ENCODE measurements around the gene OSBPL1A. TPM values are rescaled to one million over a fixed set of nuclear protein-coding genes. Genes with fewer than 3 reads are reported as not detected.

Gene OSBPL1A
- polyA plus RNA-seq (2012; ENCODE audit: missing spikeins) = not detected

DNA sequence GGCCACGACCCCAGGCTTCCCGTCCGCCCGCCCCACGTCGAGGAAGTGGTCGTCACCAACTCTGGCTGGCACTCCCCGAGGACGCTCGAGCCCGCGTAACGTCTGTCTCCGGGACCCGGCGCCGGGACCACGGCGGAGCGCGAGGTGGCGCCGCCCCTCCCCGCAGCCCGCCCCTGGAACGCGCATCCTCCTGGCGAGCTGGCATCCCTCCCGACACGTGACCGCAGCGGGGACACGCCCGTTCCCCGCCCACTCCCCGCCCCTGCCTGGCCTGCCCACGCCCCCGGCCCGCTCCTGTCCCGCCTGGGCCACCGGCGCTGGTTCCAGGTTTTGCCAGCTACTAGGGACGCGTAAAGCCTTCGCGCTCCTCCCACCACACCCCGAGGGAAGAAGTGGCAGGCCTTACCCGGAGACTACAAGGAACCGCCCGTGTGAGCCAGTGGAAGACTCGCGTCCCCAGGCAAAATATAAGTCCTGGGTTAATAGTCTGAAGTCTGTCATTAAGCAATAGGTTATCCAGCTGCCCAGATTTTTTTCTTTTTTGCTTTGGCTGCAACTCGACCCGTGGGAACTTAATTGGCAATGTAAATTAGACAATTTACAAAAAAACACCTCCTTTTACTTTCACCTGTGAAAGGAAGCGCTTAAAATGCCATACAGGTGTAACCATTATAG is at the start of gene OSBPL1A:
Gene OSBPL1A, minus strand, starts transcription at position 131 of the 675 bp plus-strand sequence. CDS start 20,291 bp downstream, outside the sequence.
- no peak for FAIRE-seq
- TF ChIP-seq POLR2AphosphoS5 (IDR thresholded peaks at IDR 0.05; ENCODE audit: low read depth, low read length) (no peak), POLR2A (IDR thresholded peaks at IDR 0.05; ENCODE audit: low read depth, low read length) (no peak)
- DNase-seq (ENCODE audit: insufficient read length) = peak; percentile 19

DNA sequence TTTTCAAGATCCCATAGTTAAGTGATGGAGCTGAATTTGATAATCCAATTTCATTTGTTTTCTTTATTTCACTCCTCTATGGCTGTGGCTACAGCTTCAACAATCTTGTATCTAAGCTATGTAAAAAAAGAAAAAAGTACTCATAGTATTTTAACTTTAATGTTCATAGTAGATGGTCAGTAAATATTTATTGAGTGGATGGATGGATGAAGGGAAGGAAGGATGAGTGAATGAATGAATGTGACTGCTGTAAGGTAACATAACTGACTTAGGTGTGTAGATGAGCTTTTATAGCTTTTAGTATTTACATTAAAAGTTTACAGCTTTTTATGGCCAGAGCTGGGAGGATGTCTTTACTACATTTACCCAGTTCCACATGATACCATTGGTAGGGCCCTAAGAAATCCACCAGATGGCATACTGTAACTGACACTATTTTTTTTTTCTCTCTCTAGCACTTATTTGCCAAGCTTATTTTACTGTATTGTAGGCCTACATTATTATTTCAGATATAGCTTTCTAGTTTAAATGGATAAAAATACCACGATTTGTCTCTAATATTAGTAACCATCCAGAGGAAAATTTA is 49.4 kb upstream of the OSBPL1A start:
- FAIRE-seq (no peak), DNase-seq (ENCODE audit: insufficient read length) (no peak)
- TF ChIP-seq TAF1 (IDR thresholded peaks at IDR 0.05; ENCODE audit: borderline replicate concordance, low read depth, low read length) (no peak), POLR2A (IDR thresholded peaks at IDR 0.05; ENCODE audit: low read depth, low read length) (no peak), POLR2AphosphoS5 (IDR thresholded peaks at IDR 0.05; ENCODE audit: low read depth, low read length) (no peak)

DNA sequence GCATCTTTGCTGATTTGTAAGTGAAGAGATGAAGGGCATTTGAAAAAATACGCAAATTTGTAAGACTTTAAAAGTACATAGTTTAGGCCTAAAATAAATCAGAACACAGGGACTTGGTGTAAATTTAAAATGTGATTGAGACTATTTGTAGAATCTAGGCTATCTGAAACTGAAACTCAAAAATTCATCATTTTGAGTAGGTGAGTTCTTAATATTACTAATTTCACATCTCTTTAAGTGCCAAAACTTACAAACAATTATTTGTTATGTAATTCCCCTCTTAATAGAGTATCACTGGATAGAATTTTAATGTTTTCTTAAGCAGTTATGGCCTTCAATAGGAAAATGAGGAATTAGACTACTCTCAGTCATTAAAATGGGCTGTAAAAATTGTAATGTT is 48.8 kb upstream of the OSBPL1A start:
- FAIRE-seq (peak; percentile 48), DNase-seq (ENCODE audit: insufficient read length) (no peak)
- TF ChIP-seq TAF1 (IDR thresholded peaks at IDR 0.05; ENCODE audit: borderline replicate concordance, low read depth, low read length) (no peak), POLR2AphosphoS5 (IDR thresholded peaks at IDR 0.05; ENCODE audit: low read depth, low read length) (no peak), POLR2A (IDR thresholded peaks at IDR 0.05; ENCODE audit: low read depth, low read length) (no peak)

DNA sequence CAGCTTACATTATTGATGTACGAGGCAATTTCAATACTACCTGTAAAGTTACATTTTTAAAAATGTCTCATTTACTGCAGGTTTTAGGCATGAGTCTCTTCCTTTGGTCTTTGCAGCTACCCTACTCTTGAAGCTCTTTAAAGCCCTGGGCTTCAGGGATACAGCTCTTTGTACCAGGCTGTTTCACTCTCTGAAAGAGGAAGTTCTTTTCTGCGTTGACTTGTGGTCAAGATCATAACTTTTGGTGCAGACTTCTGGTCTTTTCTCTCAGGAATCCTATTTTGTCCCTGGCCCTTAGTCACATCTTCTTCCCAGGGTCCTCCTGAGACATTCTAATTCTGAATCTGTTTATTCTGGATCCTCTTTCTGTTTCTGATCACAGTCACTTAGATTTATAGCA is 46.2 kb upstream of the OSBPL1A start:
- FAIRE-seq = no peak
- no peak for DNase-seq (ENCODE audit: insufficient read length)
- TF ChIP-seq POLR2A (IDR thresholded peaks at IDR 0.05; ENCODE audit: low read depth, low read length) (no peak), POLR2AphosphoS5 (IDR thresholded peaks at IDR 0.05; ENCODE audit: low read depth, low read length) (no peak), TAF1 (IDR thresholded peaks at IDR 0.05; ENCODE audit: borderline replicate concordance, low read depth, low read length) (no peak)

DNA sequence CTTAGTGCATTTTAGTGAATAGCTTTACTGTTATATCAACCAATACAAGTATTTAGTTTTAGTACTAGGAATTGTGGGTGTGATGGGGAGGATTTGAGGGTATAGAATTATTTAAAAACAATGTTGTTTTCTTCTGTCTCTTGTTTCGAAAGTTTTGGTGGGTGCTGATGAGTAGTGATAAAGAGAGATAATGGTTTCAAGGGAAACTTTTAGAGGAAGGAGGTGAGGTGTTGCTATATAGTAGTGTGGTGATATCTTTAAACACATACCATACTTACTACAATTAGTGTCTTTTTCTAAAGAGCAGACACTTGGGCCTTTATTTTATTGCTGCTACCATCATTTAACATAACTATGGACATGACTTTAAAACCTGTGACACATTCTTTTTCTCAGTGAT is 39.3 kb upstream of the OSBPL1A start:
- no peak for TF ChIP-seq POLR2A (IDR thresholded peaks at IDR 0.05; ENCODE audit: low read depth, low read length)
- no peak for TF ChIP-seq TAF1 (IDR thresholded peaks at IDR 0.05; ENCODE audit: borderline replicate concordance, low read depth, low read length)
- TF ChIP-seq POLR2AphosphoS5 (IDR thresholded peaks at IDR 0.05; ENCODE audit: low read depth, low read length) = no peak
- FAIRE-seq (no peak), DNase-seq (ENCODE audit: insufficient read length) (no peak)

DNA sequence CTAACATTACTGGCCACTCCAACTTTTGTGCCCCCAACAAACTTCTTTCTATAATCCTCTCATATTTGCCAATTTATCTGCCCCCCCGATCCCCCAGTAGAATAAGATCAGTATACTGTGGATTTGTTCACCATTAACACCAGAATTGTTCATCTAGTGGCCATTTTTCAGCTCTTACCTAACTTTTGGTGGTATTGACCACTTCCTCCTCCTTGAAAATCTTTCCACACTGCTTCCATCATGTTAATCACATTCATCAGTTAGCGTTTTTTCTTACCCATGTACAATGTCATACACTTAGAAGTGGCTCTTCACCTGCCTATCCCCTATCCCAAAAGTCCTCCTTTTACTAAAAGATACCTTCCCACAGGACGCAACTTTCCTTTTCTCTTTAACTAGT is 35.0 kb upstream of the OSBPL1A start:
- no peak for TF ChIP-seq POLR2A (IDR thresholded peaks at IDR 0.05; ENCODE audit: low read depth, low read length)
- TF ChIP-seq POLR2AphosphoS5 (IDR thresholded peaks at IDR 0.05; ENCODE audit: low read depth, low read length) = no peak
- TF ChIP-seq TAF1 (IDR thresholded peaks at IDR 0.05; ENCODE audit: borderline replicate concordance, low read depth, low read length) = no peak
- no peak for FAIRE-seq
- DNase-seq (ENCODE audit: insufficient read length) = no peak

DNA sequence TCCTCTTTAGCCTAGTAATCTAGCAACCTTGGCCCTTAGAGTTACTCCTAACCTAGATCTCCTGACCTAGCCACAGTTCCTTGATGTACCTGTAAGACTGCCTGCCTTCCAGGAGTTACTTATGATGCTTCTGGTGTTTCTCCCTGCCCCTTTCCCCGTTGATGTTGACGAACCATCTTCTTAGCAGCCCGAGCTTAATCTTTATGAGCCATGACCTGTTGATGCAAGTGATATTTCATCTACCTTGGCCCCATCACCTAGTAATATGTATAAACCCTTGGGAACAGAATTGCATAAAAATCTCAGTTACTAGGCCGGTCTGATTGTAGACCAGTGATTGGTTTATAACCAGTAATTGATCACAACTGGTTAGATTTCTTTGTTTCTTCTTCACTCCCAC is 31.6 kb upstream of the OSBPL1A start:
- DNase-seq (ENCODE audit: insufficient read length) = no peak
- no peak for TF ChIP-seq POLR2AphosphoS5 (IDR thresholded peaks at IDR 0.05; ENCODE audit: low read depth, low read length)
- no peak for TF ChIP-seq TAF1 (IDR thresholded peaks at IDR 0.05; ENCODE audit: borderline replicate concordance, low read depth, low read length)
- no peak for TF ChIP-seq POLR2A (IDR thresholded peaks at IDR 0.05; ENCODE audit: low read depth, low read length)

DNA sequence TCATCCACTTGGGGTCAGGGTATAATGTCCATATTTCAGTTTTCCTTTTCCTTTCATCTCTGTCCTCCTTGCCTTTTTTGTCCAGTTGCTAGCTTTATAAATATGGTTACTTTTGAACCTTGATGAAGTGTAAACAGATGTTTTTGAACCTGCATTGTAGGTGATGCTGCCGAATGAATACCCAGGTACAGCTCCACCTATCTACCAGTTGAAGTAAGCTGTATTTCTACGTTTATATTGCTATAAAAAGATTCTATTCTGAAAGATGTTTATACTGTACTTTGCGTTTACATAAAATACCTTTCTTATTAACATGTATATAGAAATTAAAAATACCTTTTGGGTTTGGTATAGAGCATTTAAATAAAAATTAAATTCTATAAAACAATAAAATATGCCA is 31.1 kb upstream of the OSBPL1A start:
- TF ChIP-seq TAF1 (IDR thresholded peaks at IDR 0.05; ENCODE audit: borderline replicate concordance, low read depth, low read length) (no peak), POLR2A (IDR thresholded peaks at IDR 0.05; ENCODE audit: low read depth, low read length) (no peak), POLR2AphosphoS5 (IDR thresholded peaks at IDR 0.05; ENCODE audit: low read depth, low read length) (no peak)
- FAIRE-seq (no peak), DNase-seq (ENCODE audit: insufficient read length) (no peak)

More for the DNA sequence above, 31.6 kb upstream of the OSBPL1A start:
- no peak for FAIRE-seq

DNA sequence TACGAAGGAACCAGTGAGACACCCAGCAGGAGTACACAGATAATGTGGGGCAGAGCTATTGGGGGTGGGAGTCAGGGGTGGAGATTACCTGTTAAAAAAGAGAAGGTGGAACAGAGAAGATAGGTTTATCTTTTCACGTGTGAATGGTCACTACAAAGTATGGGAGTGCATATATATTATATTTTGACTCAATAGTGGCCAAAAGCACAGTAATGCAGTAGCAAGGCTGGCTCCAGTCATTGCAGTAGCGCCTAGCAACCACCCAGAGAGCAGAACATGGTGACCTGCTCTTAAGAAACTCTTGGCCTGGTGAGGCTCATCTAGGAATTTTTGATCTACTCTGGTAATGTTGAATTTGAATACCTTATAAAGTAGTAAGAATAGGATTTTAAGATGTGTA is 29.9 kb upstream of the OSBPL1A start:
- FAIRE-seq (no peak), DNase-seq (ENCODE audit: insufficient read length) (no peak)
- TF ChIP-seq POLR2AphosphoS5 (IDR thresholded peaks at IDR 0.05; ENCODE audit: low read depth, low read length) (no peak), TAF1 (IDR thresholded peaks at IDR 0.05; ENCODE audit: borderline replicate concordance, low read depth, low read length) (no peak), POLR2A (IDR thresholded peaks at IDR 0.05; ENCODE audit: low read depth, low read length) (no peak)

DNA sequence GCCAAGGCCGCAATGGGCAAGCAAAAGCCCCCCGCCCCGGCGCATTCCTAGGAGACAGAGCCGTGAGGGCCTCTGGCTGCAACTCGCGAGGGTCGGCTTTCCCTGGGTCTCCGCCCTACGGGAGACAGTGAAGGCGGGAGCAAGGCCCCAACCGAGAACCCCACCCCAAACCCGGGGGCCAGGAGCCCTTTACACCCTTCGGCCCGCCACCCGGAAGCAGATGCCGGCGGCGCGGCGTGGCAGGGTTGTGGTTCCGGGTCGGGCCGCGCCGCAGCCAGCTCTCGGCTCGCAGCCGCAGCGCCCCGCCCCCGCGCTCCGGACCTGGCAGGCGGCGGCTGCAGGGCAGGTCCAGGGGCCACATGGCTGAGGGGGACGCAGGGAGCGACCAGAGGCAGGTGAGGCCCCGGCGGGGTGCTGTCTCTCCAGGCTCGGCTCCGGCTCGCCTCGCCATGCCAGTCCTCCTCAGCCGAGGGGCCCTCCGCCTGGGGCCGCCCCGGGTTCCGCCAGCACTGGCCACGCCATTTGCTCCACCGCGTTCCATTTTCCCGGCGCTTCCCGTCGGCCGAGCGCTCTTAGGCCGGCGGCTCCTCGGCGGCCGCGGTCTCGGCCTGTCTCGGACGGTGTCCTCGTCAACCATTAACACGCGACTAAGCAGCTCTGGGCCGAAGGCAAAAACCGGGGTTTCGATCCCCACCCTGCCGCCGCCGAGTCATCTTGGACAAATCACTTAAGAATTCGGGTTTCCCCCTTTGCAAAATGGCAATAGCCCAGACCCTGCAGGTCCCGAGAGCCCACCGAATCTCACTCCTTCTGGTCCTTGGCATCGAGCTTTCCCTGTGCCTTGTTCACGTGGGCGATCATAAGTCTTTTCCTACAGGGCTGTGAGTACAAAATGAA is 29.0 kb upstream of the OSBPL1A start, which contains the start of gene IMPACT:
Gene IMPACT, plus strand, starts transcription at position 273 of the 897 bp plus-strand sequence. Its CDS starts 87 bp downstream, at position 360.
- no peak for TF ChIP-seq POLR2A (IDR thresholded peaks at IDR 0.05; ENCODE audit: low read depth, low read length)
- no peak for TF ChIP-seq POLR2AphosphoS5 (IDR thresholded peaks at IDR 0.05; ENCODE audit: low read depth, low read length)
- TF ChIP-seq TAF1 (IDR thresholded peaks at IDR 0.05; ENCODE audit: borderline replicate concordance, low read depth, low read length) = no peak
- FAIRE-seq (peak; percentile 42), DNase-seq (ENCODE audit: insufficient read length) (peak; percentile 39)

DNA sequence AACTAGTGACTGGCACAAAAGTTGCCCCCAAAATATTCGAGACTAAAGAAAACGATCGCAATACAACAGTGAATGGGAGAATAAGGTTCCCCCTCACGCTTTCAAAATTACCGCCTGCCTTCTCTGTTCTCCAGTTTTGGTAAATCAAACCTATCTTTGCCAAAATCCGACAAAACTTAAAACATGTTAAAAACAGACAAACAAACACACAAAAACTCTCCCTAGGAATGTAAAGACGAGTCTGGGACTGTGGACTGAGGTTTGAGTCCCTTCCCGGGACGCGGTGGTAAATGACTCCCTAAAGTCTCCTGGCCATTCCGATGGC is 28.4 kb upstream of the OSBPL1A start:
- FAIRE-seq (no peak), DNase-seq (ENCODE audit: insufficient read length) (no peak)
- TF ChIP-seq TAF1 (IDR thresholded peaks at IDR 0.05; ENCODE audit: borderline replicate concordance, low read depth, low read length) (no peak), POLR2AphosphoS5 (IDR thresholded peaks at IDR 0.05; ENCODE audit: low read depth, low read length) (no peak), POLR2A (IDR thresholded peaks at IDR 0.05; ENCODE audit: low read depth, low read length) (no peak)
